HepG2 (cell line): Measurements from ENCODE around the gene GFRA4. TPM values are rescaled to one million over a fixed set of nuclear protein-coding genes. Genes with fewer than 3 reads are reported as not detected.

Source experiments
- CAMTA2 ChIP-seq: sonication (generic); formaldehyde crosslinking; IDR thresholded peaks from 2 replicates; pipeline ENCODE4 v1.4.0; 2020; ENCODE audit warnings: mild to moderate bottlenecking, missing genetic modification reagents, borderline replicate concordance
- CEBPB ChIP-seq: IDR thresholded peaks from 2 replicates; pipeline ENCODE4 v1.6.1; 2011; ENCODE audit warnings: low read depth, low read length, improper control_type of control experiment, borderline replicate concordance
- CTCF ChIP-seq: sonication (generic); formaldehyde crosslinking; IDR thresholded peaks from 2 replicates; pipeline ENCODE4 v1.5.0; 2020; ENCODE audit warnings: mild to moderate bottlenecking, missing genetic modification reagents, moderate library complexity
- DDIT3 ChIP-seq: sonication (generic); formaldehyde crosslinking; IDR thresholded peaks from 2 replicates; pipeline ENCODE4 v1.4.0; 2020; ENCODE audit warnings: mild to moderate bottlenecking, missing genetic modification reagents
- E2F5 ChIP-seq: sonication (generic); formaldehyde crosslinking; conservative IDR thresholded peaks from 2 replicates; pipeline ENCODE4 v1.4.0; 2020; ENCODE audit warnings: missing genetic modification reagents
- FOXM1 ChIP-seq: sonication (generic); formaldehyde crosslinking; IDR thresholded peaks from 2 replicates; pipeline ENCODE4 v1.5.0; 2020; ENCODE audit warnings: missing genetic modification reagents
- GZF1 ChIP-seq: sonication (generic); formaldehyde crosslinking; IDR thresholded peaks from 2 replicates; pipeline ENCODE4 v1.5.1; 2020; ENCODE audit warnings: mild to moderate bottlenecking, missing genetic modification reagents
- NFATC3 ChIP-seq: sonication (generic); formaldehyde crosslinking; IDR thresholded peaks from 2 replicates; pipeline ENCODE4 v1.5.1; 2020; ENCODE audit warnings: mild to moderate bottlenecking, missing genetic modification reagents
- NFIC ChIP-seq: IDR thresholded peaks from 2 replicates; pipeline ENCODE4 v1.6.1; 2012; ENCODE audit warnings: mild to moderate bottlenecking, low read length, inconsistent platforms
- PAX8 ChIP-seq: sonication (generic); formaldehyde crosslinking; IDR thresholded peaks from 2 replicates; pipeline ENCODE4 v1.8.0; 2022; ENCODE audit warnings: mild to moderate bottlenecking, missing genetic modification reagents, borderline replicate concordance
- PRPF4 ChIP-seq: fragments of 200-400 bp; formaldehyde crosslinking; IDR thresholded peaks from 2 replicates; pipeline ENCODE4 v1.6.1; 2016; ENCODE audit warnings: low read length, low read depth; ENCODE audit not compliant: poor library complexity, severe bottlenecking
- SOX13 ChIP-seq, 3 experiments: fragments of 450-650 bp in 1 of 3; sonication (generic) in 1 of 3; formaldehyde crosslinking in 1 of 3; IDR thresholded peaks in 2 of 3; conservative IDR thresholded peaks in 1 of 3; 2 replicates each; pipeline versions ENCODE4 v1.5.0 to v1.6.1; 2016 to 2020; ENCODE audit warnings: antibody characterized with exemption in 1 of 3, mild to moderate bottlenecking in 1 of 3, missing compliant biosample characterization in 1 of 3, missing genetic modification reagents in 1 of 3, moderate library complexity in 1 of 3
- ZBTB1 ChIP-seq: sonication (generic); formaldehyde crosslinking; IDR thresholded peaks from 2 replicates; pipeline ENCODE4 v1.4.0; 2020; ENCODE audit warnings: missing genetic modification reagents, borderline replicate concordance
- ZBTB25 ChIP-seq: IDR thresholded peaks from 2 replicates; pipeline ENCODE4 v1.6.1; 2018; ENCODE audit warnings: missing genetic modification reagents
- ZFP1 ChIP-seq: IDR thresholded peaks from 2 replicates; pipeline ENCODE4 v1.6.1; 2016
- ZGPAT ChIP-seq: IDR thresholded peaks from 2 replicates; pipeline ENCODE4 v1.6.1; 2016; ENCODE audit warnings: mild to moderate bottlenecking
- ZMYM3 ChIP-seq: sonication (generic); formaldehyde crosslinking; IDR thresholded peaks from 2 replicates; pipeline ENCODE4 v1.5.1; 2020; ENCODE audit warnings: mild to moderate bottlenecking, missing genetic modification reagents
- ZNF367 ChIP-seq: sonication (generic); formaldehyde crosslinking; IDR thresholded peaks from 2 replicates; pipeline ENCODE4 v1.4.0; 2020; ENCODE audit warnings: missing genetic modification reagents, borderline replicate concordance
- ZNF383 ChIP-seq: sonication (generic); formaldehyde crosslinking; IDR thresholded peaks from 2 replicates; pipeline ENCODE4 v1.4.0; 2020; ENCODE audit warnings: missing genetic modification reagents, mild to moderate bottlenecking, borderline replicate concordance
- ZNF451 ChIP-seq: sonication (generic); formaldehyde crosslinking; IDR thresholded peaks from 2 replicates; pipeline ENCODE4 v1.5.0; 2020; ENCODE audit warnings: mild to moderate bottlenecking, missing genetic modification reagents
- ZNF749 ChIP-seq: sonication (generic); formaldehyde crosslinking; IDR thresholded peaks from 2 replicates; pipeline ENCODE4 v1.8.0; 2022; ENCODE audit warnings: mild to moderate bottlenecking, missing genetic modification reagents, moderate library complexity, borderline replicate concordance
- polyA plus RNA-seq, 8 experiments: library from polyadenylated mRNA; depleted of rRNA in 3 of 8; stranded (reverse) in 7 of 8; unstranded in 1 of 8; fragments of >200 nt; fragmentation: Illumina TruSeq in 4 of 8; extraction: Trizol in 4 of 8; gene quantifications; 2 replicates each; pipeline versions ENCODE4 v1.2.1 to v1.2.3, GENCODE V29; 2011 to 2016; ENCODE audit warnings: low read depth in 4 of 8, missing spikeins in 1 of 8, mixed read lengths in 1 of 8; ENCODE audit not compliant: insufficient read depth in 1 of 8
- total RNA-seq, 5 experiments: library from RNA; depleted of rRNA; stranded (reverse); fragments of >200 nt; fragmentation: Illumina TruSeq; extraction: Trizol; gene quantifications; 2 replicates each; pipeline ENCODE4 v1.2.3, GENCODE V29; 2016; ENCODE audit warnings: low read depth in 1 of 5

Gene GFRA4
- total and polyA plus RNA-seq, 2 of the 13 experiments (the other 11 are each of a cell fraction or from before 2014, with no cell fraction given): not detected

GRCh38 chr20:3701061-3701998 lies 38.1 kb upstream of the GFRA4 start (continued):
- no peak for TF ChIP-seq E2F5 (CRISPR knock-in tag)
- no peak for TF ChIP-seq ZBTB25
- no peak for TF ChIP-seq PAX8 (CRISPR knock-in tag)
- no peak for TF ChIP-seq CEBPB
- no peak for TF ChIP-seq ZNF749 (CRISPR knock-in tag)
- no peak for TF ChIP-seq PRPF4
- no peak for TF ChIP-seq NFIC
- no peak for TF ChIP-seq ZFP1 (CRISPR knock-in tag)
- no peak for TF ChIP-seq ZNF367 (CRISPR knock-in tag)
- no peak for TF ChIP-seq DDIT3 (CRISPR knock-in tag)
- no peak for TF ChIP-seq CTCF (CRISPR knock-in tag)
- no peak for TF ChIP-seq FOXM1 (CRISPR knock-in tag)
- no peak for TF ChIP-seq ZBTB1 (CRISPR knock-in tag)
- no peak for TF ChIP-seq ZNF383 (CRISPR knock-in tag)
- no peak for TF ChIP-seq GZF1 (CRISPR knock-in tag)
- TF ChIP-seq ZGPAT: no peak
- TF ChIP-seq SOX13 (IDR thresholded peaks at IDR 0.05): no peak
- peak in 1 of 2 experiments; percentile 18; a peak in 1 of 4 replicates for TF ChIP-seq SOX13 (CRISPR knock-in tag; conservative IDR thresholded peaks at IDR 0.05 in 1 of 2, IDR thresholded peaks at IDR 0.05 in 1 of 2)
- no peak for TF ChIP-seq CAMTA2 (CRISPR knock-in tag)
- TF ChIP-seq ZMYM3 (CRISPR knock-in tag): peak; percentile 51
- no peak for TF ChIP-seq NFATC3 (CRISPR knock-in tag)
- no peak for TF ChIP-seq ZNF451 (CRISPR knock-in tag)
